HEK293 (cell line): Measurements from ENCODE around the gene MED16.

Experiments used
- BCL11B ChIP-seq: fragments of 450-650 bp; formaldehyde crosslinking; IDR thresholded peaks from 2 replicates; pipeline ENCODE4 v1.5.1; 2016; ENCODE audit warnings: low read depth, missing biosample characterization, missing genetic modification characterization
- CTCF ChIP-seq: fragments of 450-650 bp; formaldehyde crosslinking; IDR thresholded peaks from 2 replicates; pipeline ENCODE4 v1.5.1; 2016; ENCODE audit warnings: missing biosample characterization, missing genetic modification characterization
- KLF10 ChIP-seq: fragments of 450-650 bp; IDR thresholded peaks from 2 replicates; pipeline ENCODE4 v1.5.1; 2018; ENCODE audit warnings: missing biosample characterization, mild to moderate bottlenecking, missing genetic modification characterization
- MYNN ChIP-seq: fragments of 450-650 bp; formaldehyde crosslinking; IDR thresholded peaks from 2 replicates; pipeline ENCODE4 v1.5.1; 2016; ENCODE audit warnings: missing biosample characterization, missing genetic modification characterization, borderline replicate concordance
- PATZ1 ChIP-seq: fragments of 450-650 bp; formaldehyde crosslinking; IDR thresholded peaks from 2 replicates; pipeline ENCODE4 v1.5.1; 2016; ENCODE audit warnings: missing biosample characterization, missing genetic modification characterization
- SP2 ChIP-seq: fragments of 450-650 bp; formaldehyde crosslinking; IDR thresholded peaks from 2 replicates; pipeline ENCODE4 v1.5.1; 2016; ENCODE audit warnings: missing biosample characterization, missing genetic modification characterization
- SP3 ChIP-seq: fragments of 450-650 bp; formaldehyde crosslinking; IDR thresholded peaks from 2 replicates; pipeline ENCODE4 v1.5.1; 2016; ENCODE audit warnings: missing biosample characterization, missing genetic modification characterization
- ZBTB1 ChIP-seq: fragments of 450-650 bp; formaldehyde crosslinking; IDR thresholded peaks from 2 replicates; pipeline ENCODE4 v1.5.1; 2016; ENCODE audit warnings: missing biosample characterization, missing genetic modification characterization
- ZBTB17 ChIP-seq: fragments of 450-650 bp; formaldehyde crosslinking; IDR thresholded peaks from 2 replicates; pipeline ENCODE4 v1.5.1; 2016; ENCODE audit warnings: missing biosample characterization, missing genetic modification characterization
- ZBTB48 ChIP-seq: fragments of 450-650 bp; formaldehyde crosslinking; IDR thresholded peaks from 2 replicates; pipeline ENCODE4 v1.5.1; 2016; ENCODE audit warnings: missing biosample characterization, missing genetic modification characterization
- ZBTB8A ChIP-seq: fragments of 450-650 bp; formaldehyde crosslinking; IDR thresholded peaks from 2 replicates; pipeline ENCODE4 v1.5.1; 2016; ENCODE audit warnings: missing biosample characterization, missing genetic modification characterization
- ZEB2 ChIP-seq: fragments of 450-650 bp; formaldehyde crosslinking; IDR thresholded peaks from 2 replicates; pipeline ENCODE4 v1.5.1; 2016; ENCODE audit warnings: missing biosample characterization, missing genetic modification characterization
- ZIC2 ChIP-seq: fragments of 450-650 bp; formaldehyde crosslinking; IDR thresholded peaks from 2 replicates; pipeline ENCODE4 v1.5.1; 2016; ENCODE audit warnings: missing biosample characterization, missing genetic modification characterization
- ZNF10 ChIP-seq: fragments of 450-650 bp; formaldehyde crosslinking; IDR thresholded peaks from 2 replicates; pipeline ENCODE4 v1.5.1; 2017; ENCODE audit warnings: missing biosample characterization, missing genetic modification characterization
- ZNF175 ChIP-seq: fragments of 450-650 bp; formaldehyde crosslinking; IDR thresholded peaks from 2 replicates; pipeline ENCODE4 v1.5.1; 2016; ENCODE audit warnings: missing biosample characterization, missing genetic modification characterization
- ZNF2 ChIP-seq: fragments of 450-650 bp; formaldehyde crosslinking; IDR thresholded peaks from 2 replicates; pipeline ENCODE4 v1.5.1; 2016; ENCODE audit warnings: missing biosample characterization, missing genetic modification characterization
- ZNF24 ChIP-seq: fragments of 450-650 bp; formaldehyde crosslinking; IDR thresholded peaks from 2 replicates; pipeline ENCODE4 v1.5.1; 2016; ENCODE audit warnings: missing biosample characterization, missing genetic modification characterization
- ZNF341 ChIP-seq: fragments of 450-650 bp; formaldehyde crosslinking; IDR thresholded peaks from 2 replicates; pipeline ENCODE4; 2016; ENCODE audit warnings: low read depth, missing biosample characterization, missing genetic modification characterization
- ZNF37A ChIP-seq: fragments of 450-650 bp; IDR thresholded peaks from 2 replicates; pipeline ENCODE4 v1.5.1; 2018; ENCODE audit warnings: missing biosample characterization, missing genetic modification characterization
- ZNF560 ChIP-seq: fragments of 450-650 bp; formaldehyde crosslinking; IDR thresholded peaks from 2 replicates; pipeline ENCODE4 v1.5.1; 2017; ENCODE audit warnings: missing biosample characterization, missing genetic modification characterization, borderline replicate concordance
- ZNF610 ChIP-seq: fragments of 450-650 bp; formaldehyde crosslinking; IDR thresholded peaks from 2 replicates; pipeline ENCODE4 v1.5.1; 2016; ENCODE audit warnings: missing biosample characterization, missing genetic modification characterization, borderline replicate concordance
- ZNF629 ChIP-seq: fragments of 450-650 bp; formaldehyde crosslinking; IDR thresholded peaks from 2 replicates; pipeline ENCODE4 v1.5.1; 2017; ENCODE audit warnings: missing biosample characterization, missing genetic modification characterization
- ZNF654 ChIP-seq: fragments of 450-650 bp; formaldehyde crosslinking; IDR thresholded peaks from 2 replicates; pipeline ENCODE4 v1.5.1; 2016; ENCODE audit warnings: low read depth, missing biosample characterization, missing genetic modification characterization
- ZNF670 ChIP-seq: fragments of 450-650 bp; formaldehyde crosslinking; IDR thresholded peaks from 2 replicates; pipeline ENCODE4 v1.5.1; 2016; ENCODE audit warnings: missing biosample characterization, missing genetic modification characterization, low read depth
- ZNF76 ChIP-seq: fragments of 450-650 bp; formaldehyde crosslinking; IDR thresholded peaks from 2 replicates; pipeline ENCODE4; 2016; ENCODE audit warnings: low read depth, missing biosample characterization, missing genetic modification characterization, borderline replicate concordance
- ZNF776 ChIP-seq: fragments of 450-650 bp; formaldehyde crosslinking; IDR thresholded peaks from 2 replicates; pipeline ENCODE4 v1.5.0; 2017; ENCODE audit warnings: missing biosample characterization, missing genetic modification characterization, borderline replicate concordance
- TF ChIP-seq, protein P1 (sequence below): fragments of 450-650 bp; formaldehyde crosslinking; IDR thresholded peaks from 2 replicates; pipeline ENCODE4 v1.5.1; 2016; ENCODE audit warnings: missing biosample characterization, missing genetic modification characterization
- TF ChIP-seq, protein P2 (sequence below): fragments of 450-650 bp; formaldehyde crosslinking; IDR thresholded peaks from 2 replicates; pipeline ENCODE4 v1.5.1; 2017; ENCODE audit warnings: missing biosample characterization, mild to moderate bottlenecking, missing genetic modification characterization, moderate library complexity

Gene MED16

DNA sequence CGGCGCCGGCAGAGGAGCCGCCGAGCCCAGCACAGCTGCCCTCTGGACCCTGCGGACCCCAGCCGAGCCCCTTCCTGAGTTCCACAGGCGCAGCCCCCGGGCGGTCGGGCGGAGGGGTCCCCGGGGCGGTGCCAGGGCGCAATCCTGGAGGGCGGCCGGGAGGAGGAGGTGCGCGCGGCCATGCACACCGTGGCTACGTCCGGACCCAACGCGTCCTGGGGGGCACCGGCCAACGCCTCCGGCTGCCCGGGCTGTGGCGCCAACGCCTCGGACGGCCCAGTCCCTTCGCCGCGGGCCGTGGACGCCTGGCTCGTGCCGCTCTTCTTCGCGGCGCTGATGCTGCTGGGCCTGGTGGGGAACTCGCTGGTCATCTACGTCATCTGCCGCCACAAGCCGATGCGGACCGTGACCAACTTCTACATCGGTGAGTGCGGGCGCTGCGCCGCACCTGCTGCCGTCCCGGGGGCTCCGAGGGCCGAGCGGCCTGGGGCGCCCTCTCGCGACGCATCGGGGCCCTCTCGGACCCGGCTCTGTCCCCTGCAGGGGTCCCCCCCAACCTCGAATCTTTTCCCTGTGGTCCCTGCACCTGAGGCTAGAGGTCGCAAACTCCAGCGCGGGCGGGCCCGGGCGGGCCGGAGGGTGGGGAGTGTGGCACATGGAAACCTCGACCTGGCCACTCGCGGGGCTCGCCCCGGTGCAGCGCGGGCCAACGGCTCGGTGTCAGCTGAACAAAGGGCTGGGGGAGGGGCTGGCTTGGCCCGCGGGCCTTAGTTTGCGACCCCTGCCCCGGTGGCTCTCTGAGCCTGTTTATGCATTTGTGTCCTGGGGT, 24.6 kb upstream of the MED16 start, which contains the start of gene KISS1R (continued):
- TF ChIP-seq, protein P1, sequence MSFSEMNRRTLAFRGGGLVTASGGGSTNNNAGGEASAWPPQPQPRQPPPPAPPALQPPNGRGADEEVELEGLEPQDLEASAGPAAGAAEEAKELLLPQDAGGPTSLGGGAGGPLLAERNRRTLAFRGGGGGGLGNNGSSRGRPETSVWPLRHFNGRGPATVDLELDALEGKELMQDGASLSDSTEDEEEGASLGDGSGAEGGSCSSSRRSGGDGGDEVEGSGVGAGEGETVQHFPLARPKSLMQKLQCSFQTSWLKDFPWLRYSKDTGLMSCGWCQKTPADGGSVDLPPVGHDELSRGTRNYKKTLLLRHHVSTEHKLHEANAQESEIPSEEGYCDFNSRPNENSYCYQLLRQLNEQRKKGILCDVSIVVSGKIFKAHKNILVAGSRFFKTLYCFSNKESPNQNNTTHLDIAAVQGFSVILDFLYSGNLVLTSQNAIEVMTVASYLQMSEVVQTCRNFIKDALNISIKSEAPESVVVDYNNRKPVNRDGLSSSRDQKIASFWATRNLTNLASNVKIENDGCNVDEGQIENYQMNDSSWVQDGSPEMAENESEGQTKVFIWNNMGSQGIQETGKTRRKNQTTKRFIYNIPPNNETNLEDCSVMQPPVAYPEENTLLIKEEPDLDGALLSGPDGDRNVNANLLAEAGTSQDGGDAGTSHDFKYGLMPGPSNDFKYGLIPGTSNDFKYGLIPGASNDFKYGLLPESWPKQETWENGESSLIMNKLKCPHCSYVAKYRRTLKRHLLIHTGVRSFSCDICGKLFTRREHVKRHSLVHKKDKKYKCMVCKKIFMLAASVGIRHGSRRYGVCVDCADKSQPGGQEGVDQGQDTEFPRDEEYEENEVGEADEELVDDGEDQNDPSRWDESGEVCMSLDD (tag by site-specific recombination), result peak; percentile 53; the same call in 1 of the 2 replicates
- TF ChIP-seq ZNF610 (tag by site-specific recombination) (0 out of 2 replicates have a peak, but pooled peaks have one; percentile 53), SP2 (tag by site-specific recombination) (peak; percentile 15; the same call in 1 of the 2 replicates), ZBTB48 (tag by site-specific recombination) (peak; percentile 49; the same call in 1 of the 2 replicates), ZBTB8A (tag by site-specific recombination) (peak; percentile 44; the same call in 1 of the 2 replicates), ZEB2 (peak; percentile 80), ZNF37A (tag by site-specific recombination) (no peak), ZNF560 (tag by site-specific recombination) (no peak), ZNF76 (tag by site-specific recombination) (peak; percentile 34; the same call in 1 of the 2 replicates), BCL11B (tag by site-specific recombination) (0 out of 2 replicates have a peak, but pooled peaks have one; percentile 15), ZBTB1 (tag by site-specific recombination) (peak; percentile 84; the same call in 1 of the 2 replicates), CTCF (tag by site-specific recombination) (peak; percentile 88), ZNF629 (tag by site-specific recombination) (peak; percentile 75), ZNF10 (tag by site-specific recombination) (peak; percentile 51), ZNF776 (tag by site-specific recombination) (no peak), SP3 (peak; percentile 6; the same call in 1 of the 2 replicates), ZNF654 (peak; percentile 36), KLF10 (tag by site-specific recombination) (0 out of 2 replicates have a peak, but pooled peaks have one; percentile 27), ZIC2 (tag by site-specific recombination) (peak; percentile 66), ZNF341 (0 out of 2 replicates have a peak, but pooled peaks have one; percentile 38), ZNF2 (peak; percentile 45; the same call in 1 of the 2 replicates), PATZ1 (peak; percentile 75; the same call in 1 of the 2 replicates), ZNF175 (tag by site-specific recombination) (no peak), MYNN (tag by site-specific recombination) (no peak), ZNF670 (no peak), ZBTB17 (tag by site-specific recombination) (0 out of 2 replicates have a peak, but pooled peaks have one; percentile 18), ZNF24 (tag by site-specific recombination) (0 out of 2 replicates have a peak, but pooled peaks have one; percentile 14)
- TF ChIP-seq, protein P2, sequence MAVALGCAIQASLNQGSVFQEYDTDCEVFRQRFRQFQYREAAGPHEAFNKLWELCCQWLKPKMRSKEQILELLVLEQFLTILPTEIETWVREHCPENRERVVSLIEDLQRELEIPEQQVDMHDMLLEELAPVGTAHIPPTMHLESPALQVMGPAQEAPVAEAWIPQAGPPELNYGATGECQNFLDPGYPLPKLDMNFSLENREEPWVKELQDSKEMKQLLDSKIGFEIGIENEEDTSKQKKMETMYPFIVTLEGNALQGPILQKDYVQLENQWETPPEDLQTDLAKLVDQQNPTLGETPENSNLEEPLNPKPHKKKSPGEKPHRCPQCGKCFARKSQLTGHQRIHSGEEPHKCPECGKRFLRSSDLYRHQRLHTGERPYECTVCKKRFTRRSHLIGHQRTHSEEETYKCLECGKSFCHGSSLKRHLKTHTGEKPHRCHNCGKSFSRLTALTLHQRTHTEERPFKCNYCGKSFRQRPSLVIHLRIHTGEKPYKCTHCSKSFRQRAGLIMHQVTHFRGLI (tag by site-specific recombination), result peak; percentile 70; the same call in 1 of the 2 replicates
